Lower leg skin (tissue), 3 donors: ENCODE data around the gene EMC8.

ENCODE experiments used
- CTCF ChIP-seq, 3 donors: fragments of 450-650 bp; IDR thresholded peaks; one replicate each; pipeline ENCODE4 v1.5.1; 2016; ENCODE audit warnings: antibody characterized with exemption in 3 of 3, mild to moderate bottlenecking in 3 of 3, moderate library complexity in 2 of 3
- POLR2A ChIP-seq, 2 donors: fragments of 450-650 bp; IDR thresholded peaks; one replicate each; pipeline ENCODE4 v1.6.1; 2016 to 2017; ENCODE audit warnings: antibody characterized with exemption in 2 of 2, mild to moderate bottlenecking in 1 of 2, moderate library complexity in 1 of 2

GRCh38 chr16:85757341-85757822 is 42.0 kb downstream of the EMC8 start:
- TF ChIP-seq CTCF (IDR thresholded peaks at IDR 0.05) (no peak), POLR2A (IDR thresholded peaks at IDR 0.05) (no peak)
